GM12878 (cell line): ENCODE data around the gene DYRK4. TPM values are rescaled to one million over a fixed set of nuclear protein-coding genes. Genes with fewer than 3 reads are reported as not detected.

Experiments used
- ATAC-seq: fragments of 200-7000 bp; cut with Tn5 transposase; 3 replicates; pipeline ENCODE4 v1.9.1; 2020; ENCODE audit warnings: mild to moderate bottlenecking, moderate library complexity
- BruUV-seq: library from RNA; stranded (reverse); fragments of 400-500 nt; replicated peaks from 2 replicates; lab custom pipeline; 2021; lab: Mats Ljungman, UMichigan
- CTCF ChIA-PET: fragments of 300-600 bp; sonication (Branson Sonifier 250); formaldehyde crosslinking; extraction: SDS; loops from one replicate; lab custom pipeline; 2021; ENCODE audit warnings: inconsistent platforms; lab: Yijun Ruan, JAX
- POLR2A ChIA-PET: fragments of 350-600 bp; formaldehyde crosslinking; extraction: SDS; loops from one replicate; lab custom pipeline; 2021; ENCODE audit warnings: inconsistent platforms; lab: Charles Lee
- RAD21 ChIA-PET: fragments of 300-600 bp; sonication (Branson Sonifier 250); formaldehyde crosslinking; loops from one replicate; lab custom pipeline; 2023; ENCODE audit warnings: antibody characterized with exemption; ENCODE audit not compliant: unreplicated experiment; lab: Charles Lee
- SMC1A ChIA-PET: fragments of 300-600 bp; sonication (Branson Sonifier 250); formaldehyde crosslinking; loops from one replicate; lab custom pipeline; 2023; ENCODE audit not compliant: unreplicated experiment, uncharacterized antibody; lab: Charles Lee
- DNase-seq: peaks from one replicate; pipeline ENCODE4 v3.0.0-alpha.2; 2011; ENCODE audit warnings: low read depth, low spot score
- FAIRE-seq: peaks from 3 replicates; lab custom pipeline; 2011; peaks lifted over from hg19 to GRCh38; lab: Jason Lieb, UNC
- H2AFZ ChIP-seq: 2 replicates; pipeline ENCODE4 v1.6.0; 2011; ENCODE audit warnings: low read depth, low read length, control low read depth; ENCODE audit not compliant: control insufficient read depth
- H3K27ac ChIP-seq: 2 replicates; pipeline ENCODE4 v1.5.1; 2011; ENCODE audit warnings: control low read depth; ENCODE audit not compliant: control insufficient read depth, insufficient read depth
- H3K27me3 ChIP-seq, 2 experiments: replicated peaks in 1 of 2; 2 replicates each; pipeline versions ENCODE4 v1.6.0 to v1.6.1; 2011; ENCODE audit warnings: low read length in 1 of 2; ENCODE audit not compliant: control insufficient read depth in 2 of 2, insufficient read depth in 2 of 2
- H3K36me3 ChIP-seq, 2 experiments: 2 replicates each; pipeline ENCODE4 v1.5.1; 2011; ENCODE audit warnings: low read length in 1 of 2; ENCODE audit not compliant: control insufficient read depth in 2 of 2, insufficient read depth in 2 of 2
- H3K4me1 ChIP-seq: 2 replicates; pipeline ENCODE4 v1.6.1; 2011; ENCODE audit warnings: mild to moderate bottlenecking, low read length, moderate library complexity, mixed read lengths; ENCODE audit not compliant: control insufficient read depth, insufficient read depth
- H3K4me2 ChIP-seq: 2 replicates; pipeline ENCODE4 v1.6.0; 2011; ENCODE audit warnings: control low read depth; ENCODE audit not compliant: control insufficient read depth, insufficient read depth
- H3K4me3 ChIP-seq: fragments of 200-600 bp; sonication (generic); 2 replicates; pipeline ENCODE4 v1.5.1; 2016
- H3K79me2 ChIP-seq: 2 replicates; pipeline ENCODE4 v1.6.0; 2011; ENCODE audit warnings: low read length; ENCODE audit not compliant: control insufficient read depth, insufficient read depth
- H3K9ac ChIP-seq: 2 replicates; pipeline ENCODE4 v1.8.0; 2011; ENCODE audit warnings: low read length, control low read depth, mixed read lengths; ENCODE audit not compliant: control insufficient read depth, insufficient read depth
- H3K9me3 ChIP-seq: replicated peaks from 3 replicates; pipeline ENCODE4 v1.5.1; 2011; ENCODE audit warnings: mild to moderate bottlenecking, low read length; ENCODE audit not compliant: control insufficient read depth, insufficient read depth
- H4K20me1 ChIP-seq: 2 replicates; pipeline ENCODE4 v1.6.0; 2011; ENCODE audit not compliant: control insufficient read depth, insufficient read depth
- CBX3 ChIP-seq: fragments of 200-600 bp; sonication (generic); IDR thresholded peaks from 2 replicates; pipeline ENCODE4 v1.6.1; 2016; ENCODE audit warnings: low read depth, borderline replicate concordance
- GABPA ChIP-seq: IDR thresholded peaks from 2 replicates; pipeline ENCODE4 v1.6.1; 2014; ENCODE audit warnings: antibody characterized with exemption, low read depth, mild to moderate bottlenecking, inconsistent platforms
- HDGF ChIP-seq: fragments of 450-650 bp; IDR thresholded peaks from 2 replicates; pipeline ENCODE4 v1.6.1; 2016; ENCODE audit warnings: antibody characterized with exemption
- MYB ChIP-seq: fragments of 150-350 bp; IDR thresholded peaks from 2 replicates; pipeline ENCODE4 v1.6.1; 2014; ENCODE audit warnings: mild to moderate bottlenecking, low read depth, low read length, borderline replicate concordance
- NR2C2 ChIP-seq: IDR thresholded peaks from 2 replicates; pipeline ENCODE4 v1.6.1; 2011; ENCODE audit warnings: borderline replicate concordance, low read depth; ENCODE audit not compliant: control insufficient read depth, insufficient read length
- NR2F1 ChIP-seq: fragments of 450-650 bp; conservative IDR thresholded peaks from 2 replicates; pipeline ENCODE4 v1.6.1; 2017; ENCODE audit warnings: mild to moderate bottlenecking
- SMC3 ChIP-seq: IDR thresholded peaks from 2 replicates; pipeline ENCODE4 v1.6.1; 2011; ENCODE audit warnings: low read length, improper control_type of control experiment, borderline replicate concordance
- TAF1 ChIP-seq: IDR thresholded peaks from 2 replicates; pipeline ENCODE4 v1.6.1; 2011; ENCODE audit warnings: mild to moderate bottlenecking, low read depth, low read length, borderline replicate concordance
- TBL1XR1 ChIP-seq: IDR thresholded peaks from 2 replicates; pipeline ENCODE4 v1.6.1; 2012; ENCODE audit warnings: low read depth, low read length, improper control_type of control experiment
- ZNF384 ChIP-seq: IDR thresholded peaks from 2 replicates; pipeline ENCODE4 v1.6.1; 2012; ENCODE audit warnings: low read depth, mild to moderate bottlenecking, low read length, improper control_type of control experiment, borderline replicate concordance
- ZNF622 ChIP-seq: fragments of 450-650 bp; IDR thresholded peaks from 2 replicates; pipeline ENCODE4 v1.6.1; 2017; ENCODE audit warnings: mild to moderate bottlenecking, inconsistent platforms
- WGBS: methylation state at CpG from one replicate; pipeline ENCODE4 v1.1.6; 2016; ENCODE audit warnings: low lambda C conversion rate; ENCODE audit not compliant: insufficient replicate concordance, insufficient coverage; ENCODE audit errors: missing lambda C conversion rate; 5-methylcytosine and 5-hydroxymethylcytosine counted together
- in situ Hi-C: fragments of 300-500 bp; cut with MboI; formaldehyde crosslinking; loops from 9 replicates; pipeline ENCODE4 v1.14.3; 2018; ENCODE audit warnings: mixed read lengths
- intact Hi-C: fragments of 100-400 bp; cut with micrococcal nuclease; formaldehyde crosslinking; loops from one replicate; pipeline ENCODE4 v1.14.2; 2022; ENCODE audit not compliant: unreplicated experiment
- polyA plus RNA-seq, 11 experiments: library from polyadenylated mRNA; depleted of rRNA in 4 of 11; unstranded in 6 of 11; stranded (reverse) in 5 of 11; fragments of >200 nt; fragmentation: Nextera tagmentation in 4 of 11; fragmentation: Illumina TruSeq in 1 of 11; extraction: Ambion mirVana in 4 of 11; extraction: Trizol in 1 of 11; gene quantifications; 1 replicate in 1 of 11; 2 replicates in 10 of 11; pipeline versions ENCODE4 v1.2.1 to v1.2.3, GENCODE V29; 2011 to 2016; ENCODE audit warnings: inconsistent platforms in 2 of 11, missing spikeins in 2 of 11, low read depth in 1 of 11
- total RNA-seq, 4 experiments: library from RNA; depleted of rRNA in 3 of 4; stranded (reverse); fragments of >200 nt in 3 of 4; fragmentation: Illumina TruSeq in 1 of 4; extraction: Trizol in 1 of 4; gene quantifications; 2 replicates each; pipeline versions ENCODE4 v1.2.1 to v1.2.3, GENCODE V29; 2013 to 2021
- TF ChIP-seq, protein P1 (sequence below): IDR thresholded peaks from 2 replicates; pipeline ENCODE4 v1.6.1; 2012; ENCODE audit warnings: low read depth, low read length, improper control_type of control experiment
- TF ChIP-seq, protein P2 (sequence below): fragments of 450-650 bp; IDR thresholded peaks from 2 replicates; pipeline ENCODE4 v1.6.1; 2018; ENCODE audit warnings: borderline replicate concordance, mild to moderate bottlenecking; ENCODE audit not compliant: partially characterized antibody
- TF ChIP-seq, protein P3 (sequence below): fragments of 150-350 bp; IDR thresholded peaks from 2 replicates; pipeline ENCODE4 v1.6.1; 2016; ENCODE audit warnings: low read depth, low read length
- TF ChIP-seq, protein P4 (sequence below): IDR thresholded peaks from 2 replicates; pipeline ENCODE4 v1.6.1; 2011; ENCODE audit warnings: low read depth, low read length, improper control_type of control experiment, borderline replicate concordance

DYRK4 gene
- total and polyA plus RNA-seq, 10 of the 15 experiments (the other 5 are each of a cell fraction or from before 2014, with no cell fraction given), result 30.8 to 66.7 (median 46.8) TPM

DNA sequence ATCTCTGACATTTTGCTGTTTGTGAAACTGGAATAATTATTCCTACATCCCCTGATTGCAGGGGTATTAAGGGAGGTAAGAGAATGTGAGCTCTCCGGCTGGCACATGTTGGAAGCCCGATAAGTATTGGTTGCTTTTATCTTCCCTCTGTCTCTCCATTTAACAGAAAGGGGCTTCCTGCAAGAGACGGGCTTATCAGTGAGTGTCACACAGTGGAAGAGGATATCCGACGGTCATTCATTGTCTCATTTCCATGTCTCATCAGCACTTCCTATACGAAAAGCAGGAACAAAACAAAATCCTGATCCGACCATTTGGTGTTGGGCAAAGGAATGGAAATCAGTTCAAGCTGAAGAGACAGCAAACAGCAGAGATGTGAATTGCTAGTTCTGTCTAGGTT lies 10.7 kb downstream of the DYRK4 start:
- H4K20me1 ChIP-seq, result no peaks in the 10 kb centered on the region
- FAIRE-seq, result peak; percentile 31

More for the DNA sequence above, 10.7 kb downstream of the DYRK4 start:
- ChIA-PET RAD21 (no interaction called here), SMC1A (no interaction called here), POLR2A (no interaction called here), CTCF (no interaction called here)
- H3K9ac ChIP-seq, result no peak overlapping the region
- intact Hi-C loops (no loop called here), in situ Hi-C loops (no loop called here)
- 99% methylated on average over 7 of the region's 7 CpGs for WGBS
- H2AFZ ChIP-seq, result no peak overlapping the region
- DNase-seq, result no peak
- no peak overlapping the region for H3K4me2 ChIP-seq
- H3K9me3 ChIP-seq, result no peaks in the 10 kb centered on the region
- H3K27me3 ChIP-seq, result no peaks in the 10 kb centered on the region
- no peaks in the 10 kb centered on the region for H3K79me2 ChIP-seq
- no peak overlapping the region for H3K4me3 ChIP-seq
- no peaks in the 10 kb centered on the region for H3K36me3 ChIP-seq
- no peak overlapping the region for H3K27ac ChIP-seq
- no peak for ATAC-seq
- TF ChIP-seq NR2F1, result no peak
- no peak for TF ChIP-seq MYB
- TF ChIP-seq, protein P1, sequence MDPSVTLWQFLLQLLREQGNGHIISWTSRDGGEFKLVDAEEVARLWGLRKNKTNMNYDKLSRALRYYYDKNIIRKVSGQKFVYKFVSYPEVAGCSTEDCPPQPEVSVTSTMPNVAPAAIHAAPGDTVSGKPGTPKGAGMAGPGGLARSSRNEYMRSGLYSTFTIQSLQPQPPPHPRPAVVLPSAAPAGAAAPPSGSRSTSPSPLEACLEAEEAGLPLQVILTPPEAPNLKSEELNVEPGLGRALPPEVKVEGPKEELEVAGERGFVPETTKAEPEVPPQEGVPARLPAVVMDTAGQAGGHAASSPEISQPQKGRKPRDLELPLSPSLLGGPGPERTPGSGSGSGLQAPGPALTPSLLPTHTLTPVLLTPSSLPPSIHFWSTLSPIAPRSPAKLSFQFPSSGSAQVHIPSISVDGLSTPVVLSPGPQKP, result no peak
- TF ChIP-seq, protein P2, sequence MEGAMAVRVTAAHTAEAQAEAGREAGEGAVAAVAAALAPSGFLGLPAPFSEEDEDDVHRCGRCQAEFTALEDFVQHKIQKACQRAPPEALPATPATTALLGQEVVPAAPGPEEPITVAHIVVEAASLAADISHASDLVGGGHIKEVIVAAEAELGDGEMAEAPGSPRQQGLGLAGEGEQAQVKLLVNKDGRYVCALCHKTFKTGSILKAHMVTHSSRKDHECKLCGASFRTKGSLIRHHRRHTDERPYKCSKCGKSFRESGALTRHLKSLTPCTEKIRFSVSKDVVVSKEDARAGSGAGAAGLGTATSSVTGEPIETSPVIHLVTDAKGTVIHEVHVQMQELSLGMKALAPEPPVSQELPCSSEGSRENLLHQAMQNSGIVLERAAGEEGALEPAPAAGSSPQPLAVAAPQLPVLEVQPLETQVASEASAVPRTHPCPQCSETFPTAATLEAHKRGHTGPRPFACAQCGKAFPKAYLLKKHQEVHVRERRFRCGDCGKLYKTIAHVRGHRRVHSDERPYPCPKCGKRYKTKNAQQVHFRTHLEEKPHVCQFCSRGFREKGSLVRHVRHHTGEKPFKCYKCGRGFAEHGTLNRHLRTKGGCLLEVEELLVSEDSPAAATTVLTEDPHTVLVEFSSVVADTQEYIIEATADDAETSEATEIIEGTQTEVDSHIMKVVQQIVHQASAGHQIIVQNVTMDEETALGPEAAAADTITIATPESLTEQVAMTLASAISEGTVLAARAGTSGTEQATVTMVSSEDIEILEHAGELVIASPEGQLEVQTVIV, result no peak
- no peak for TF ChIP-seq HDGF
- no peak for TF ChIP-seq TAF1
- TF ChIP-seq, protein P3, sequence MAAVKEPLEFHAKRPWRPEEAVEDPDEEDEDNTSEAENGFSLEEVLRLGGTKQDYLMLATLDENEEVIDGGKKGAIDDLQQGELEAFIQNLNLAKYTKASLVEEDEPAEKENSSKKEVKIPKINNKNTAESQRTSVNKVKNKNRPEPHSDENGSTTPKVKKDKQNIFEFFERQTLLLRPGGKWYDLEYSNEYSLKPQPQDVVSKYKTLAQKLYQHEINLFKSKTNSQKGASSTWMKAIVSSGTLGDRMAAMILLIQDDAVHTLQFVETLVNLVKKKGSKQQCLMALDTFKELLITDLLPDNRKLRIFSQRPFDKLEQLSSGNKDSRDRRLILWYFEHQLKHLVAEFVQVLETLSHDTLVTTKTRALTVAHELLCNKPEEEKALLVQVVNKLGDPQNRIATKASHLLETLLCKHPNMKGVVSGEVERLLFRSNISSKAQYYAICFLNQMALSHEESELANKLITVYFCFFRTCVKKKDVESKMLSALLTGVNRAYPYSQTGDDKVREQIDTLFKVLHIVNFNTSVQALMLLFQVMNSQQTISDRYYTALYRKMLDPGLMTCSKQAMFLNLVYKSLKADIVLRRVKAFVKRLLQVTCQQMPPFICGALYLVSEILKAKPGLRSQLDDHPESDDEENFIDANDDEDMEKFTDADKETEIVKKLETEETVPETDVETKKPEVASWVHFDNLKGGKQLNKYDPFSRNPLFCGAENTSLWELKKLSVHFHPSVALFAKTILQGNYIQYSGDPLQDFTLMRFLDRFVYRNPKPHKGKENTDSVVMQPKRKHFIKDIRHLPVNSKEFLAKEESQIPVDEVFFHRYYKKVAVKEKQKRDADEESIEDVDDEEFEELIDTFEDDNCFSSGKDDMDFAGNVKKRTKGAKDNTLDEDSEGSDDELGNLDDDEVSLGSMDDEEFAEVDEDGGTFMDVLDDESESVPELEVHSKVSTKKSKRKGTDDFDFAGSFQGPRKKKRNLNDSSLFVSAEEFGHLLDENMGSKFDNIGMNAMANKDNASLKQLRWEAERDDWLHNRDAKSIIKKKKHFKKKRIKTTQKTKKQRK, result no peak
- TF ChIP-seq TBL1XR1, result no peak
- TF ChIP-seq GABPA, result no peak
- TF ChIP-seq CBX3, result no peak
- TF ChIP-seq, protein P4, sequence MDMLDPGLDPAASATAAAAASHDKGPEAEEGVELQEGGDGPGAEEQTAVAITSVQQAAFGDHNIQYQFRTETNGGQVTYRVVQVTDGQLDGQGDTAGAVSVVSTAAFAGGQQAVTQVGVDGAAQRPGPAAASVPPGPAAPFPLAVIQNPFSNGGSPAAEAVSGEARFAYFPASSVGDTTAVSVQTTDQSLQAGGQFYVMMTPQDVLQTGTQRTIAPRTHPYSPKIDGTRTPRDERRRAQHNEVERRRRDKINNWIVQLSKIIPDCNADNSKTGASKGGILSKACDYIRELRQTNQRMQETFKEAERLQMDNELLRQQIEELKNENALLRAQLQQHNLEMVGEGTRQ, result no peak
- TF ChIP-seq ZNF622, result no peak
- TF ChIP-seq NR2C2, result no peak
- TF ChIP-seq SMC3, result no peak
- TF ChIP-seq ZNF384, result no peak
- BruUV-seq, result no TSS peak
- peaks cover 4% of the 10 kb centered on the region for H3K4me1 ChIP-seq
